ENCODE measurements around the gene NSDHL. TPM values are rescaled to one million over a fixed set of nuclear protein-coding genes. Genes with fewer than 3 reads are reported as not detected.

The NSDHL gene
- total and polyA plus RNA-seq, 2 of the 13 experiments (the other 11 are each of a cell fraction or from before 2014, with no cell fraction given): 26.2 to 49.3 TPM

GRCh38 chrX:152830312-152831305 is at the start of gene NSDHL, which contains the start of gene CETN2 (continued):
- TF ChIP-seq UBTF (CRISPR knock-in tag; IDR thresholded peaks at IDR 0.05) (peak; percentile 71; the same call in 1 of the 2 replicates), ZNF33B (CRISPR knock-in tag; IDR thresholded peaks at IDR 0.05) (no peak), ZGPAT (CRISPR knock-in tag; IDR thresholded peaks at IDR 0.05) (peak; percentile 20; the same call in 1 of the 2 replicates), MNT (IDR thresholded peaks at IDR 0.05) (peak; percentile 37), TARDBP (CRISPR knock-in tag; IDR thresholded peaks at IDR 0.05) (peak; percentile 70; the same call in 1 of the 2 replicates), HMGXB4 (CRISPR knock-in tag; IDR thresholded peaks at IDR 0.05; ENCODE audit: borderline replicate concordance in 1 of 2, low read depth in 1 of 2) (peak in 1 of 2 experiments; percentile 66; a peak in 2 of 4 replicates), ZNF501 (CRISPR knock-in tag; IDR thresholded peaks at IDR 0.05) (no peak), ARNTL (CRISPR knock-in tag; IDR thresholded peaks at IDR 0.05) (peak; percentile 71; the same call in 1 of the 2 replicates), ZBTB1 (CRISPR knock-in tag; IDR thresholded peaks at IDR 0.05; ENCODE audit: borderline replicate concordance) (no peak), ZNF274 (CRISPR knock-in tag; IDR thresholded peaks at IDR 0.05) (no peak), HNF1B (CRISPR knock-in tag; IDR thresholded peaks at IDR 0.05) (0 out of 2 replicates have a peak, but pooled peaks have one; percentile 25), MAZ (IDR thresholded peaks at IDR 0.05; ENCODE audit: borderline replicate concordance, low read depth, low read length) (0 out of 2 replicates have a peak, but pooled peaks have one; percentile 50), MAZ (CRISPR knock-in tag; IDR thresholded peaks at IDR 0.05; ENCODE audit: low read depth) (peak; percentile 34; the same call in 1 of the 2 replicates), ZFP37 (CRISPR knock-in tag; IDR thresholded peaks at IDR 0.05; ENCODE audit: borderline replicate concordance) (no peak), IKZF5 (CRISPR knock-in tag; IDR thresholded peaks at IDR 0.05) (0 out of 2 replicates have a peak, but pooled peaks have one; percentile 25)

All from HepG2 (cell line).